ENCODE measurements around the gene SAMD8.
"Not testable (repeated sequence)": the region's sequence is repeated elsewhere in the genome, so short reads cannot be mapped to it uniquely, and the experiment has no call there.

SAMD8 gene

GRCh38 chr10:75086278-75086934 lies 25.1 kb upstream of the SAMD8 start:
- DNase-seq = no peak

- no peak for DNase-seq
Measured at GRCh38 chr10:75088640-75089039, 22.8 kb upstream of the SAMD8 start.

- DNase-seq = no peak
Measured at GRCh38 chr10:75089634-75090033, 21.8 kb upstream of the SAMD8 start.

DNA sequence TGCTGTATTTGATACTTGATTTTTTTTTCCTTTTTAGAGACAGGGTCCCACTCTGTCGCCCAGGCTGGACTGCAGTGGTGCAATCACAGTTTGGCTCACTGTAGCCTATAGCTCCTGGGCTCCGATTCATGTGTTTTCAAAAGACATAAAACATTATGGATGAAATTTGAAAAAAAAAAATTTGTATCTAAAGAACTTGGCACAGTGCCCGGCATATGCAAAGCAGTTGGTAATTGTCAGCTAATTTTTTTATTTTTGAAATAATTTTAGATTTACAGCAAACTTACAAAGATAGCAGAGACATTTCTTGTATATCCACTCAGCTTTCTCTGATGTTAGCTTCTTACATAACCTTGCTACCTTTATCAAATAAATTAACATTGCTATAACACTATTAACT lies 20.3 kb upstream of the SAMD8 start:
- DNase-seq = no peak

GRCh38 chr10:75094465-75094864 lies 17.0 kb upstream of the SAMD8 start:
- DNase-seq = no peak

DNA sequence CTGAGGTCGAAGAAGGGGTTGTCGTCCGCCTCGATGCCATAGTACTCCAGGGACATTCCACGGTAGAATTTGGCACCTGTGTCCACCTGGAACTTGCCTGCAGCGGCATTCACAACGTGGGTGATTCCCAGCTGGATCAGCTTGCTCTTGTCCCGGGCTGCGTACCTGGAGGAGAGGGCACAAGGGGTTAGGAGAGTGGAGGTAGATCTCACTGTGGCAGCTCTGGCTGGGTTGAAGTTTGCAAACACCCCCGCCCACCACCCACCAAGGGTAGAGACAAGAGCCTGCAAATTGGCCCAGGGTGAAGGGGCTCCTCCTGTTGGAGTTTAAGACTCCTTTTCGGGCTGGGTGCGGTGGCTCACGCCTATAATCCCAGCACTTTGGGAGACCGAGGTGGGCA lies 15.8 kb upstream of the SAMD8 start:
- DNase-seq = no peak

- no peak for DNase-seq
Measured at GRCh38 chr10:75096749-75097148, 14.7 kb upstream of the SAMD8 start.

GRCh38 chr10:75097666-75098285 lies 13.7 kb upstream of the SAMD8 start:
- DNase-seq = no peak

- DNase-seq = no peak
Measured at GRCh38 chr10:75098902-75099673, 12.4 kb upstream of the SAMD8 start.

DNA sequence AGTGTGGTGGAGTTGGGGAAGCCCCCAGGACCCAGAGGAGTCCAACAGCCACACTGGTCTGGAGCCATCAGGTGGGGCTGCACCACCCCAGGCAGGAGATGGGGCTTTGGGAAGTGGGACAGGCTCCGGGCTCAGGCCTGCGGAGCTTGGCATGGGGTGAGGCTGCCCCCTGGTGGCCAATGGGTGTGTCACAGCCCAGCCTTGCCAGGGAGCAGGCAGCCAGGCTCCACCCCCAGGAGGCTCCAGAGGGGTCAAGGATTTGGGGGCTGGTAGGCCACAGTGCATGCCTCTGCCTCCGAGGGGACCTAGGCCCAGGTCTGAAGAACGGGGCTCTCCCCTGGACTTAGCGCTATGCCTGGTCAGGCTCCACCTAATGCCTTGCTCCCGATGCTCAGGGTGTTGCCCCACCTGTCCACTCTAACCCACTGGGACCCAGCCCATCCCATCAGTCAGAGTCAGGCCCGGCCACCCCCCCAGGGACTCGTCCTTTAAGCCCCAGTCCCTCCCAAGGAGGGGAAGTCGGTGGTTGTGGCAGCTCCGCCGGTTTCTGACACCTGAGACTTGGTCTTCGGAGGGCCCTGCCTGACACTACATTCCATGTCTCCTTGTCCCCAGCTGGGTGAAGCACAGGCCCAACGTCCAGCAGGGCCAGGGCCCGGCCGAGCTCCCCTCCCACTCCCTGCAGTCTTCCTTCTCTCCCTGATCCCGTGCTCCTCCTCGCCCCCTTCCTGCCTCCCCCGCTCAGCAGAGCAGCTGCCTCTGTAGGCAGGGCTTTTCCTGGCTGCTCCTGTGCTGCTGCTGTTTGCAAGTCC lies 11.3 kb upstream of the SAMD8 start:
- DNase-seq = peak; percentile 71 to 78

DNA sequence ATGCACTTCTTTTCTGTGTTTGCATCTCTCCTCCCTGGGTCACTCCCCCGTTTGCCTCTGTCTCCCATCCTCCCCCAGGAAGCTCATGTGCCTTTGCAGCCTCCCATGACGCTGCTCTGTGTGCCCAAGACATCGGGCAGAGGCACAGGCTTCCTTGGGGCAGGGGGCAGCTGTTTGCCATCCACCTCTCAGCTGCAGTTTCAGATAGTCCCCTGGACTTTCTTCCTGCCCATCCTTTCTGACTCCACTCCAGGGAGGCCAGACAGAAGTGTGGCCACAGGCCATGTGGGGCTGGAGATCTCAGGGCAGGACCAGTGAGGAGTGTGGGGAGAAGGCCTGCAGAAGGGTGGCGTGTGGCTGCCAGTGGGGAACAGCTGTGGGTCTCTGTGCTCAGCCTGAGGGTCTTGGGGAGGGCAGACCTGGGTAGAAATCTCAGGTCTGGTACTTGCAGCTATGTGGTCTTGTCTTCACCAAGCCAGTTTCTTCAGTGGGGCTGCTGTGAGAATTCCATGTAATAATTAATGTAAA lies 10.6 kb upstream of the SAMD8 start:
- DNase-seq = no peak

DNA sequence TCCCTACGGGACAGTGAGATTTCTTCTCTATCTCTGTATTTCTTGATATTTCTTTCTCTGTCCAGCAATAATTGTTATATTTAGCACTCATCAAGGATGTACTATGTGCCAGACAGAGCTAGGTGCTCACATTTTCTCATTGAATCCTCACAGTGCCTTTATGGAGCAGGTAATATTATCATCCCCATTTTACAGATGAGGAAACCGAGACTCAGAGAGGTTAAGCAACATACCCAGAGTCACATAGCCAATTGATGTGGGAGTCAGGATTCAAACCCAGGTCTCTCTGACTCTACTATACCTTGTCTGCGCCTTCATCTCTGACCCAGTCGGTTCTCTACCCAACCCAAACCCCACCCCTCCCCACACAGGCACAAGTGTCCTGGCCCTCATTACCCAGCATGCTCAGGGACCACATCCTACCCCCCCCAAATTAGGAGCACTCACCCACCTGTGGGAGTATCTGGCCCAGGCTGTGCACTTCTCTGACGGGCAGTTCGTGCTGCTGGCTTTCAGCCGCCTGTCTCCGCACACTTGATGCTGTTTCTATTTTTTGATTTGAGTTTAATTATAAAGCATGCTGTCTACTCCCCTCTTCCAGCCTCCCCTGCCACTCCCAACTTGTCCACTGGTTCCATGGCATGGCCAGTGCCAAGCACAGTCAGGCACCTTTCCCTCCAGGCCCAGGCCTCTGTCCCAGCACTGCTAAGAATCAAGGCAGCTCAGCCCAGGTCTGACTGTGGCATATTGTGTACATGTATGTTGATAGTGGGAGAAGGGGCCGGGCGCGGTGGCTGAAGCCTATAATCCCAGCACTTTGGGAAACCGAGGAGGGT lies 9.8 kb upstream of the SAMD8 start:
- no peak for DNase-seq

DNA sequence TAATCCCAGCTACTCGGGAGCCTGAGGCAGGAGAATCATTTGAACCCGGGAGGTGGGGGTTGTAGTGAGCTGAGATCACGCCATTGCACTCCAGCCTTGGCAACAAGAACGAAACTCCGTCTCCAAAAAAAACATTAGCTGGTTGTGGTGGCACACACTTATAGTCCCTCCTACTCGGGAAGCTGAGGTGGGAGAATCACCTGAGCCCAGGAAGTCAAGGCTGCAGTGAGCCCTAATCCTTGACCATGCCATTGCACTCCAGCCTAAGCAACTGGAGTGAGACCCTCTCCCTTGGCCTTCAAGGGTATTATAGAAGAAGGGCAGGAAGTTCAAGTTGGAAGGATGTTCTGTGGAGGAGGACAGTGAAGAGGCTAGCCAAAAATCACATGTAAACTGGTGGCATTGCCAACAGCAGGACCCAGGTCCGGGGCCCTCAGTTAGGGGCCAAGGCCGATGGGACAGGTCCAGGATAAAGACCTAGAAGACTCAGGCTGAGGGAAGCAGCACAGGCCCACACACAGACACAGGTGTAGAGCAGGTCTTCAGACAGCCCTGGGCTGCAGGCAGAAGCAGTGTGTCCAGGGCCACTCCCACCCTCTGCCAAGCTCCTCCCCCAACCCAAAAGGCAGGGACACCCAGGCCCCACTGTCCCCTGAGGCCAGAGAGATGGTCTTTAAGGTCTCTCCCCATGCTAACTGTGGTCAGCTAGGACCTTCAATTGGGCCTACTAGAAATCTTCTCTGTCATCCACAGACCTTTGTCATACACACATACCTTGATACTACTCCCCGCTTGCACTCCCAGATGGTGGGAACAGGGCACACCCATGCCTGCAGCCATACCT lies 8.4 kb upstream of the SAMD8 start:
- no peak for DNase-seq

- peak in 1 of 2 donors; percentile 20 for DNase-seq
Measured at GRCh38 chr10:75103881-75104686, 7.4 kb upstream of the SAMD8 start.

GRCh38 chr10:75104842-75105241 lies 6.6 kb upstream of the SAMD8 start:
- no peak for DNase-seq

DNA sequence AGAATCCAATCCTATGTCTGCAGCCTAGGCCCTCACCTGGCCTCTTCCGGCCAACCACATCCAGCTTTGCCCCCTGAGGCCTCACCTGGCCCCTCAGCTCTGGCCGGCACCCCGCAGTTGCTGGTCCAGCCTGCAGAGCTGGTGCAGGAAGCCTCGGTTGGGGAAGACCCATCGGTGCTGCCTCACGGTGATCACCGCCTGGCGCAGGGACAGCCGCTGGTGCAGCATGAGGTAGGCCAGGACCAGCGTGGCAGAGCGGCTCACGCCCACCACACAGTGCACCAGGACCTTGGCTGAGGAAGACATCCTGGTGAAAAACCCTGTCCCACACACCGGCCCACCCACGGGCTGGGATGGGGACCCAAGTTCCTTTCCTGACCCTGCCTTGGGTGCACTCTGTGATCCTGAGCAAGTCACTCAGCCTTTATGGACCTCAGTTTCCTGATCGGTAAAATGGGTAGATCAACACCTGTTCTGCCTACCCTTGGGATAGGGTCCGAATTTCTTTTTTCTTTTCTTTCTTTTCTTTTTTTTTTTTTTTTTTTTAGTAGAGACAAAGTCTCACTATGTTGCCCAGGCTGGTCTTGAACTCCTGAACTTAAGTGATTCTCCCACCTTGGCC lies 5.8 kb upstream of the SAMD8 start:
- DNase-seq = no peak

DNA sequence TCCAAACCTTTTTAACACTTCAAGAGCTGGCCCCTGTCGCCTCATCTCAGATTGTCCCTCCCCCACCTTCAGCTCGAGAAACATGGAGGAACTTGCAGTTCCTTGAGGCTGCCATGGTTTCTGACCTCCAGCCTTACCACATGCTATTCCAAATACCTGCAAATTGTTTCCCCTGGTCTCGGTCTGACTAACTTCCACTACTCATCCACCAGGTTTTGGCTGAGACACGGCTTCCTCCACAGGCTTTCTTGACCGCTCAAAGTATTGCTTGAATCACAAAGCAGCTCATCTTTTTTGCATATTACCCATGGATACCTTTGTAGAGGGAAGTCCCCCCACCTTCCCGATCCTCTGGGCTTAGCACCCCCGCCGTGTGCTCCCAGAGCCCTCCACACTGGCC lies 5.2 kb upstream of the SAMD8 start:
- no peak for DNase-seq

DNA sequence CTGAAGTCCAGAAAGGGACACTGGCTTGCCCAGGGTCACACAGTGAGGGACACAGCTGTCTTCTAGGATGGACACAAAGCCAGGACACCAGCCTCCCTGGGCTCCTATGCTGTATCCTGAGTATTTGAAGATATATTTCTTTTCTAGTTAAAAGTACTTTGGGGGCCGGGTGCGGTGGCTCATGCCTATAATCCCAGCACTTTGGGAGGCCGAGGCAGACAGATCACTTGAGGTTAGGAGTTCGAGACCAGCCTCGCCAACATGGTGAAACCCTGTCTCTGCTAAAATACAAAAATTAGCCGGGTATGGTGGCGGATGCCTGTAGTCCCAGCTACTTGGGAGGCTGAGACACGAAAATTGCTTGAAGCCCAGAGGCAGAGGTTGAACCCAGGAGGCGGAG lies 4.6 kb upstream of the SAMD8 start:
- not testable (repeated sequence) for DNase-seq

GRCh38 chr10:75107756-75108683 lies 3.4 kb upstream of the SAMD8 start:
- DNase-seq = no peak
